HAP-1 (cell line): ENCODE measurements around the gene LMO7.

Experiments used
- DNase-seq, 2 experiments: peaks; one replicate each; pipeline ENCODE4 v3.0.0-alpha.2; 2016 to 2020; ENCODE audit warnings: low spot score in 2 of 2
- H3K27me3 ChIP-seq: fragments of 250-450 bp; sonication (Bioruptor Pico); 2 replicates; pipeline ENCODE4 v1.5.1; 2020; ENCODE audit warnings: low read depth, mild to moderate bottlenecking, moderate library complexity
- H3K36me3 ChIP-seq: fragments of 250-450 bp; sonication (Bioruptor Pico); replicated peaks from 2 replicates; pipeline ENCODE4 v1.5.1; 2020; ENCODE audit warnings: mild to moderate bottlenecking
- H3K4me1 ChIP-seq: fragments of 250-450 bp; sonication (Bioruptor Pico); 2 replicates; pipeline ENCODE4 v1.5.1; 2020; ENCODE audit warnings: mild to moderate bottlenecking
- H3K4me3 ChIP-seq: fragments of 250-450 bp; sonication (Bioruptor Pico); 2 replicates; pipeline ENCODE4 v1.5.1; 2020; ENCODE audit warnings: mild to moderate bottlenecking, moderate library complexity
- H3K9me3 ChIP-seq: fragments of 250-450 bp; sonication (Bioruptor Pico); 2 replicates; pipeline ENCODE4 v1.5.1; 2020; ENCODE audit warnings: mild to moderate bottlenecking, moderate library complexity
- in situ Hi-C: fragments of 300-500 bp; cut with MboI; formaldehyde crosslinking; loops from 3 replicates; pipeline ENCODE4 v1.14.3; 2020; ENCODE audit warnings: low sequenced_read_pairs, inconsistent platforms, mixed read lengths

LMO7 gene

DNA sequence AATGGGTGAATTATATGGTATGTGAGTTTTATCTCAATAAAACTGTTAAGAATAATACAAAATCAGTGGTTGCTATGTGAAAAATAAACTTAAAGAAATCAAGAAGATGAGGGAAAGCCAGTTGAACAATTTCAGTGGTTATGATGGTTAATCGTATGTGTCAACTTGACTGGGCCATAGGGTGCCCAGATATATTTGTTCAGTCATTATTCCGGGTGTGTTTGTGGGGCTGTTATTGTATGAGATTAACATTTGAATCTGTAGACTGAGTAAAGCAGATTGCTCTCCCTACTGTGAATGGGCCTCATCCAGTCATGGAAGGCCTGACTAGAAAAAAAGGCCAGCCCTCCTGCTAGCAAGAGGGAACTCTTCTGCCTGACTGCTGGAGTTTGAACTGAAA lies 109.3 kb downstream of the LMO7 start:
- no peaks in the 10 kb centered on the region for H3K27me3 ChIP-seq
- in situ Hi-C loops, result no loop called here
- H3K36me3 ChIP-seq, result no peaks in the 10 kb centered on the region
- H3K4me1 ChIP-seq, result no peaks in the 10 kb centered on the region; the same call in 1 of the 2 replicates
- peaks cover 2% of the 10 kb centered on the region; the same call in 1 of the 2 replicates for H3K9me3 ChIP-seq
- no peak overlapping the region for H3K4me3 ChIP-seq
- DNase-seq, result no peak

DNA sequence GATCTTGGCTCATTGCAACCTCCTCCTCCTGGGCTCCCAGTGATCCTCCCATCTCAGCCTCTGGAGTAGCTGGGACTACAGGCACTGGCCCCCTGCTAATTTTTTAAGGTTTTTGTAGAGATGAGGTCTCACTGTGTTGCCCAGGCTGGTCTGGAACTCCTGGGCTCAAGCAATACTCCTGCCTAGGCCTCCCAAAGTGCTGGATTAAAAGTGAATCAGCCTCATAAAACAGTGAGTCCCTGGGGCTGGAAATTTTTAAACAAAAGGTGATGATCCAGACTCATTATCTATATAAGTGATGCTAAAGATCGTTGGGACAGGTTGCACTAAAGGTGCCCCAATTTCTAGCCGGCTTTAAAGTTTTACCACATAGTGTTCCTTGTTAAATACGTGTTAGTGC lies 112.7 kb downstream of the LMO7 start:
- 0 out of 2 replicates have a peak, but pooled peaks cover 2% of the 10 kb centered on the region for H3K9me3 ChIP-seq
- in situ Hi-C loops, result no loop called here
- no peak for DNase-seq
- no peak overlapping the region for H3K4me3 ChIP-seq
- H3K27me3 ChIP-seq, result no peaks in the 10 kb centered on the region
- H3K4me1 ChIP-seq, result no peaks in the 10 kb centered on the region; the same call in 1 of the 2 replicates
- no peaks in the 10 kb centered on the region for H3K36me3 ChIP-seq

DNA sequence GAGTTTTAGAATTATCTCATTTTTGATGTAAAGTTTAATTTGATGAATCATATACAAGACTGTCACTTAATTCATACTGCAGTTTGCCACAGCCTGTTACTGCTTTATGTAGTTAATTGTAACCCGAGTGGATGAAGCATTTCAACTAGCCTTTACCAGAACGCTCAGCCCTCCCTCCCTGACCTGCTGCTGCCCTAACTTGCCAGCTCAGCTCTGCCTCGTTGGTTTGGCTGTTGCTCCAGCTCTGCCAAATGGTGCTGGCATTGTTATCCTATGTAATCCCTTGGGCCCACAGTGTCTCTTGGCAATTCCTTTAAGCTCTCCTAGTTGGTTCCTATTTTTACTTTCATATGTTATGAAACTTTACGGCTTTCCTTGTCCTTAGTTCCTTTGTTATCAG lies 113.3 kb downstream of the LMO7 start:
- no peaks in the 10 kb centered on the region; the same call in 1 of the 2 replicates for H3K4me1 ChIP-seq
- in situ Hi-C loops, result no loop called here
- no peaks in the 10 kb centered on the region for H3K36me3 ChIP-seq
- no peaks in the 10 kb centered on the region for H3K27me3 ChIP-seq
- peak in 1 of 2 experiments; percentile 17 for DNase-seq
- H3K9me3 ChIP-seq, result 0 out of 2 replicates have a peak, but pooled peaks cover 2% of the 10 kb centered on the region
- no peak overlapping the region for H3K4me3 ChIP-seq

DNA sequence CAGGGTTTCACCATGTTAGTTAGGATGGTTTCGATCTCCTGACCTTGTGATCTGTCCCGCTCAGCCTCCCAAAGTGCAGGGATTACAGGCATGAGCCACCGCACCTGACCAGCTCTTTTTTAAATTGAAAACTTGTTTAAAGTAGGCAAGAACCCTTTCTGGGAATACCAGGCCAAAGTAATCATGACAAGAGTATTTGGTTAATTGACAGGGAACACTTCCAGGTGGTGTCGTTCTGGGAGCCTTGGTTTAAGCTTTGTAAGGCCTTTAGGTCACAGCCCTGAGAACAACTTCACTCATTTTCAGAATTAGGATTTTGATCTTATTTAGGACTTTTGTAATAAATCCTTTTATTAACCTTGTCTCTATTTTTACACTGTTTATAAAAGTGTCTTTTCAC lies 115.2 kb downstream of the LMO7 start:
- in situ Hi-C loops, result no loop called here
- Histone ChIP-seq H3K36me3 (no peaks in the 10 kb centered on the region), H3K9me3 (no peaks in the 10 kb centered on the region), H3K27me3 (no peaks in the 10 kb centered on the region), H3K4me3 (no peak overlapping the region), H3K4me1 (no peaks in the 10 kb centered on the region; the same call in 1 of the 2 replicates)
- DNase-seq, result no peak

DNA sequence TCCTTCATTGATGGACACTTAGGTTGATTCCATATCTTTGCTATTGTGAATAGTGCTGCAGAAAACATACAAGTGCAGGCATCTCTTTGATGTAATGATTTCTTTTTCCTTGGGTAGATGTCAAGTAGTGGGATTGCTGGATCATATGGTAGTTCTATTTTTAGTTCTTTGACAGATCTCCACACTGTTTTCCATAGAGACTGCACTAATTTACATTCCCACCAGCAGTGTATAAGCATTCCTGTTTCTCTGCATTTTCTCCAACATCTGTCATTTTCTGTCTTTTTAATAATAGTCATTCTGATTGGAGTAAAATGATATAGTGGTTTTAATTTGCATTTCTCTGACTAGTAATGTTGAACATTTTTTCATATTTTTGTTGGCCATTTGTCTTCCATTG lies 116.7 kb downstream of the LMO7 start:
- in situ Hi-C loops, result no loop called here
- no peak for DNase-seq
- no peaks in the 10 kb centered on the region for H3K27me3 ChIP-seq
- H3K4me3 ChIP-seq, result no peak overlapping the region
- no peaks in the 10 kb centered on the region for H3K36me3 ChIP-seq
- no peaks in the 10 kb centered on the region; the same call in 1 of the 2 replicates for H3K4me1 ChIP-seq
- no peaks in the 10 kb centered on the region for H3K9me3 ChIP-seq

DNA sequence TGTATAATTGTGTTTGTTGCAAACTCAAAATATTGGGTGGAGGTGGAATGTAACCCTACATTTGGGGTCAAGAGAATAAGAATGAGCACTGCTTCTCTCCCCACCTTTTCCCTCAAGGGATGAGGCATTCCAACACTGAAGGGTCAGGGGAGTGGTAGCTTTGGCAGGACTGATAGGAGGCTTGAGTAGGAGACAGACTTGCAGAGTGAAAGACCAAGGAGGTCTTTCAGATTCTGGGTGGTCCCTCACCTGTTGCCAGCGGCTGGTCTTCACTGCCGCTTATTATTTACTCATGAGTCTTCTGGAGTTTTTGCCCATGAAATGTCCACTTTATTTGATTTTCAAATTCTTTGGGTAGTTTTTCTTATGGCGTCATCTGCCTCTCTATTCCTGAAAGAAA lies 118.8 kb downstream of the LMO7 start:
- no peak for DNase-seq
- H3K4me3 ChIP-seq, result no peak overlapping the region
- H3K36me3 ChIP-seq, result no peaks in the 10 kb centered on the region
- no peaks in the 10 kb centered on the region for H3K9me3 ChIP-seq
- no peaks in the 10 kb centered on the region for H3K4me1 ChIP-seq
- in situ Hi-C loops, result no loop called here
- H3K27me3 ChIP-seq, result no peaks in the 10 kb centered on the region

DNA sequence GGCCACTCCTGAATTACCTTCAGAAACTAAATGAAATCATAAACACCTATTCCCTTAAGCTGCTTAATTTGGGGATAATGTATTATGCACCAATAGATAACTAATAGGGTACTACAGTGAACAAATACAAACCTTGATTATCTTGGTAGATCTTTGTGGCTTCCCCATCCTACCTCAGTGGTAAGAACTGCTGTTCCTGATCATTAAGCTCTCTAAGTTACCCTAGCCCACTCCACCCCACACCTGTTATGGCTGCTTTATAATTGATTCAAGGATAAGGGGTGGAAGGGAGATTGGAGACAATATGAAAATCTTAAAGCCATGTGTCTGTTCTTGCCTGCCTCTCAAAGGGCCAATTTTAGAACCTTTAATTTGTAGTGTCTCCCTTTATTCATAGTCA lies 121.2 kb downstream of the LMO7 start:
- Histone ChIP-seq H3K4me3 (no peak overlapping the region), H3K9me3 (no peaks in the 10 kb centered on the region), H3K36me3 (no peaks in the 10 kb centered on the region), H3K27me3 (no peaks in the 10 kb centered on the region), H3K4me1 (no peaks in the 10 kb centered on the region)
- DNase-seq, result no peak
- in situ Hi-C loops, result no loop called here

- H3K36me3 ChIP-seq, result no peaks in the 10 kb centered on the region
- in situ Hi-C loops, result no loop called here
- no peaks in the 10 kb centered on the region for H3K4me1 ChIP-seq
- no peaks in the 10 kb centered on the region for H3K9me3 ChIP-seq
- H3K27me3 ChIP-seq, result no peaks in the 10 kb centered on the region
- no peak for DNase-seq
- H3K4me3 ChIP-seq, result no peak overlapping the region
These were observed 123.4 kb downstream of the LMO7 start for GRCh38 chr13:75759531-75759930.

GRCh38 chr13:75760131-75761021 lies 124.2 kb downstream of the LMO7 start:
- DNase-seq, result no peak
- no peak overlapping the region for H3K4me3 ChIP-seq
- no peaks in the 10 kb centered on the region for H3K36me3 ChIP-seq

DNA sequence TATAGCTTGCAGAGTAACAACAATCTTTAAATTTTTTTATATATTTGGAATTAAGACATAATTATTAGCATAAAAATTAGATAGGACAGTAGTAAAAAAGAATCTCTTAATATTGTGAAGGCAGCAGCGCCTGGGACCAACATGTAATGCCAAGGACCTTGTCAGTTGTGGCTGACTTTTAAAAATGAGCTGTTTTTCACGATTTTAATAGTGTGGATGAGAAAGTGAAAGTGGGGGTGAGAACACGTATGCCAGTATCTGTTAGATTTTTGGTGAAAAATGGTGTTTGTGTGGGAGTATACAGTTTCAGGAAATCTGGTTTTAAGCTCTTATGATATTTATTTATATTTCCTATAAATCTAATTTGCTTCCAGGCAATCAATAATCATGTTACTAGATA lies 125.2 kb downstream of the LMO7 start:
- Histone ChIP-seq H3K9me3 (no peaks in the 10 kb centered on the region), H3K4me3 (no peak overlapping the region), H3K4me1 (no peaks in the 10 kb centered on the region), H3K27me3 (no peaks in the 10 kb centered on the region), H3K36me3 (no peaks in the 10 kb centered on the region)
- no peak for DNase-seq
- in situ Hi-C loops, result no loop called here

More at GRCh38 chr13:75760131-75761021, 124.2 kb downstream of the LMO7 start:
- no peaks in the 10 kb centered on the region for H3K27me3 ChIP-seq
- H3K4me1 ChIP-seq, result no peaks in the 10 kb centered on the region
- in situ Hi-C loops, result no loop called here
- no peaks in the 10 kb centered on the region for H3K9me3 ChIP-seq

GRCh38 chr13:75762076-75762937 lies 126.2 kb downstream of the LMO7 start:
- H3K4me3 ChIP-seq, result no peak overlapping the region
- H3K4me1 ChIP-seq, result no peaks in the 10 kb centered on the region
- no peaks in the 10 kb centered on the region for H3K9me3 ChIP-seq
- no peaks in the 10 kb centered on the region for H3K27me3 ChIP-seq
- no peak for DNase-seq
- H3K36me3 ChIP-seq, result no peaks in the 10 kb centered on the region
- in situ Hi-C loops, result no loop called here

DNA sequence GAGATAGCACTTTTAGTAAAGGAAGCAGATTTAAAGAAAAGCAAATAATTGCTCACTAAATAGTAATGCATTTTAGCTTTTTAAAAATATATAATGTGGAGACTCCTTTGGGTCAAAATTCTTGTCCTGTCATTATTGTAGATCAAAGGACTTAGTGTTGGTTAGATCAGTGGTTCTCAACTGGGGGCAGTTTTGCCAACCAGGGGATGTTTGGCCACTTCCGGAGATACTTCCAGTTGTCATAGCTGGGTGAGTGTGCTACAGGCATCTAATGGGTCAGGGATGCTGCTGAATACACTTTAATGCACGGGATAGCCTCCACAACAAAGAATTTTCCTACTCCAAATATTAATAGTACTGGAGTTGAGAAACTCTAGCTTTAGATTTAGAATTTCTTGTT lies 126.8 kb downstream of the LMO7 start:
- Histone ChIP-seq H3K4me1 (no peaks in the 10 kb centered on the region), H3K4me3 (no peak overlapping the region), H3K27me3 (no peaks in the 10 kb centered on the region), H3K9me3 (no peaks in the 10 kb centered on the region), H3K36me3 (no peaks in the 10 kb centered on the region)
- in situ Hi-C loops, result no loop called here
- no peak for DNase-seq

DNA sequence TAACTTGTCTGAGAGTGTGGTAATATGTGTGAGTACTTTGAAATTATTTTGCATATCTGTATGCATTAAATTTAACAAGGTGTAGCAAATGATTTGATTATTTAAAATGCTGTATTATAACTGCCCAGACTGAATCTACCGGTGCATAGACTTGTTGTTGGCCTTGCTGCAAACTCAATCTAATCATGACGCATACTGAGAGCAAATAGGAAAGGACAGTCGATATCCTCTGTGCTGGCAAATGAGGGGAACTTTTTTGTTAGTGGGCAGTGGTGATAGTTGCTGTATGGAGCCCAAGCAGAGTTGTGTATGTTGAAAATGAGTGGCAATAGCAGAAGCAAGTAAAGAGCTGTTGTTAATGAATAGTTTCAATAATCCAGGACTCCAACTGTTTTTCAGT lies 127.4 kb downstream of the LMO7 start:
- H3K36me3 ChIP-seq, result no peaks in the 10 kb centered on the region
- H3K27me3 ChIP-seq, result no peaks in the 10 kb centered on the region
- no peaks in the 10 kb centered on the region for H3K9me3 ChIP-seq
- no peak for DNase-seq
- H3K4me1 ChIP-seq, result no peaks in the 10 kb centered on the region
- in situ Hi-C loops, result no loop called here
- H3K4me3 ChIP-seq, result no peak overlapping the region
